Measurements from ENCODE around the gene OLFM1. TPM values are rescaled to one million over a fixed set of nuclear protein-coding genes. Genes with fewer than 3 reads are reported as not detected.
"Not testable (repeated sequence)": the region's sequence is repeated elsewhere in the genome, so short reads cannot be mapped to it uniquely, and the experiment has no call there.

Gene OLFM1
- total RNA-seq, 2 experiments from 2014 or later, result not detected

GRCh38 chr9:135150981-135151380, 63.5 kb downstream of the OLFM1 start:
- Mint-ChIP-seq H3K9me3 (ENCODE audit: insufficient read depth) (no peaks in the 10 kb centered on the region), H3K36me3 (ENCODE audit: low read depth) (no peaks in the 10 kb centered on the region), H3K27me3 (ENCODE audit: low read depth) (no peaks in the 10 kb centered on the region), H3K4me1 (ENCODE audit: low read depth) (no peaks in the 10 kb centered on the region), H3K4me3 (no peak overlapping the region), H3K27ac (no peak overlapping the region)
- DNase-seq (no peak), ATAC-seq (no peak)
- POLR2A ChIA-PET, result no interaction called here
- CTCF ChIA-PET, result no interaction called here

GRCh38 chr9:135151757-135152613, 64.5 kb downstream of the OLFM1 start:
- ATAC-seq (no peak), DNase-seq (no peak)
- Mint-ChIP-seq H3K27me3 (ENCODE audit: low read depth) (no peaks in the 10 kb centered on the region), H3K36me3 (ENCODE audit: low read depth) (no peaks in the 10 kb centered on the region), H3K27ac (no peak overlapping the region), H3K4me1 (ENCODE audit: low read depth) (no peaks in the 10 kb centered on the region), H3K9me3 (ENCODE audit: insufficient read depth) (no peaks in the 10 kb centered on the region), H3K4me3 (no peak overlapping the region)
- POLR2A ChIA-PET, result no interaction called here
- CTCF ChIA-PET, result no interaction called here

- POLR2A ChIA-PET, result no interaction called here
- Mint-ChIP-seq H3K27me3 (ENCODE audit: low read depth) (no peaks in the 10 kb centered on the region), H3K9me3 (ENCODE audit: insufficient read depth) (no peaks in the 10 kb centered on the region), H3K4me1 (ENCODE audit: low read depth) (no peaks in the 10 kb centered on the region), H3K4me3 (no peak overlapping the region), H3K27ac (no peak overlapping the region), H3K36me3 (ENCODE audit: low read depth) (no peaks in the 10 kb centered on the region)
- DNase-seq (no peak), ATAC-seq (no peak)
- CTCF ChIA-PET, result no interaction called here
These were observed 65.3 kb downstream of the OLFM1 start for GRCh38 chr9:135152614-135153334.

GRCh38 chr9:135154050-135154615, 66.7 kb downstream of the OLFM1 start:
- POLR2A ChIA-PET, result no interaction called here
- DNase-seq (no peak), ATAC-seq (no peak)
- Mint-ChIP-seq H3K4me1 (ENCODE audit: low read depth) (no peaks in the 10 kb centered on the region), H3K27ac (no peak overlapping the region), H3K4me3 (no peak overlapping the region), H3K9me3 (ENCODE audit: insufficient read depth) (no peaks in the 10 kb centered on the region), H3K36me3 (ENCODE audit: low read depth) (no peaks in the 10 kb centered on the region), H3K27me3 (ENCODE audit: low read depth) (no peaks in the 10 kb centered on the region)
- CTCF ChIA-PET, result no interaction called here

GRCh38 chr9:135155396-135155795, 67.9 kb downstream of the OLFM1 start:
- ChIA-PET POLR2A (interaction anchor here (0.6 kb wide), 1 partner anchor 86 kb away, joined by 3 read pairs; no protein-coding TSS in a partner anchor), CTCF (no interaction called here)
- DNase-seq, result no peak
- no peak overlapping the region for H3K4me3 Mint-ChIP-seq
- H3K27me3 Mint-ChIP-seq (ENCODE audit: low read depth), result no peaks in the 10 kb centered on the region
- no peak overlapping the region for H3K27ac Mint-ChIP-seq
- H3K36me3 Mint-ChIP-seq (ENCODE audit: low read depth), result no peaks in the 10 kb centered on the region
- no peaks in the 10 kb centered on the region for H3K4me1 Mint-ChIP-seq (ENCODE audit: low read depth)
- ATAC-seq, result no peak
- no peaks in the 10 kb centered on the region for H3K9me3 Mint-ChIP-seq (ENCODE audit: insufficient read depth)

- ChIA-PET POLR2A (no interaction called here), CTCF (interaction anchor here (1.5 kb wide), 1 partner anchor 256 kb away, joined by 4 read pairs; no protein-coding TSS in a partner anchor)
- H3K36me3 Mint-ChIP-seq (ENCODE audit: low read depth), result no peaks in the 10 kb centered on the region
- H3K4me1 Mint-ChIP-seq (ENCODE audit: low read depth), result no peaks in the 10 kb centered on the region
- H3K27ac Mint-ChIP-seq, result no peak overlapping the region
- H3K9me3 Mint-ChIP-seq (ENCODE audit: insufficient read depth), result no peaks in the 10 kb centered on the region
- peak; percentile 35 for DNase-seq
- ATAC-seq, result no peak
- H3K27me3 Mint-ChIP-seq (ENCODE audit: low read depth), result no peaks in the 10 kb centered on the region
- H3K4me3 Mint-ChIP-seq, result no peak overlapping the region
These were observed 69.3 kb downstream of the OLFM1 start for GRCh38 chr9:135156525-135157510.

- Mint-ChIP-seq H3K4me3 (no peak overlapping the region), H3K9me3 (ENCODE audit: insufficient read depth) (no peaks in the 10 kb centered on the region), H3K27me3 (ENCODE audit: low read depth) (no peaks in the 10 kb centered on the region), H3K36me3 (ENCODE audit: low read depth) (no peaks in the 10 kb centered on the region), H3K27ac (no peak overlapping the region), H3K4me1 (ENCODE audit: low read depth) (no peaks in the 10 kb centered on the region)
- ATAC-seq (no peak), DNase-seq (no peak)
- CTCF ChIA-PET, result no interaction called here
- POLR2A ChIA-PET, result no interaction called here
These were observed 70.5 kb downstream of the OLFM1 start for GRCh38 chr9:135157856-135158563.

- DNase-seq (no peak), ATAC-seq (no peak)
- H3K9me3 Mint-ChIP-seq (ENCODE audit: insufficient read depth), result no peaks in the 10 kb centered on the region
- H3K27me3 Mint-ChIP-seq (ENCODE audit: low read depth), result no peaks in the 10 kb centered on the region
- H3K36me3 Mint-ChIP-seq (ENCODE audit: low read depth), result no peaks in the 10 kb centered on the region
- no peak overlapping the region for H3K4me3 Mint-ChIP-seq
- no peaks in the 10 kb centered on the region for H3K4me1 Mint-ChIP-seq (ENCODE audit: low read depth)
- no peak overlapping the region for H3K27ac Mint-ChIP-seq
- CTCF ChIA-PET, result no interaction called here
- POLR2A ChIA-PET, result no interaction called here
These were observed 71.1 kb downstream of the OLFM1 start for GRCh38 chr9:135158564-135158937.

GRCh38 chr9:135159801-135160200, 72.3 kb downstream of the OLFM1 start:
- H3K36me3 Mint-ChIP-seq (ENCODE audit: low read depth), result no peaks in the 10 kb centered on the region
- no peak overlapping the region for H3K27ac Mint-ChIP-seq
- no peaks in the 10 kb centered on the region for H3K27me3 Mint-ChIP-seq (ENCODE audit: low read depth)
- CTCF ChIA-PET, result no interaction called here
- POLR2A ChIA-PET, result no interaction called here
- ATAC-seq, result no peak
- no peak overlapping the region for H3K4me3 Mint-ChIP-seq
- DNase-seq, result no peak
- no peaks in the 10 kb centered on the region for H3K9me3 Mint-ChIP-seq (ENCODE audit: insufficient read depth)
- no peaks in the 10 kb centered on the region for H3K4me1 Mint-ChIP-seq (ENCODE audit: low read depth)

- no peak overlapping the region for H3K27ac Mint-ChIP-seq
- DNase-seq (no peak), ATAC-seq (no peak)
- no peak overlapping the region for H3K4me3 Mint-ChIP-seq
- POLR2A ChIA-PET, result no interaction called here
- no peaks in the 10 kb centered on the region for H3K9me3 Mint-ChIP-seq (ENCODE audit: insufficient read depth)
- H3K36me3 Mint-ChIP-seq (ENCODE audit: low read depth), result no peaks in the 10 kb centered on the region
- H3K4me1 Mint-ChIP-seq (ENCODE audit: low read depth), result no peaks in the 10 kb centered on the region
- H3K27me3 Mint-ChIP-seq (ENCODE audit: low read depth), result no peaks in the 10 kb centered on the region
- CTCF ChIA-PET, result no interaction called here
These were observed 73.4 kb downstream of the OLFM1 start for GRCh38 chr9:135160862-135161261.

- H3K27me3 Mint-ChIP-seq (ENCODE audit: low read depth); H3K36me3 Mint-ChIP-seq (ENCODE audit: low read depth); H3K9me3 Mint-ChIP-seq (ENCODE audit: insufficient read depth); ATAC-seq; DNase-seq; H3K4me3 Mint-ChIP-seq; H3K4me1 Mint-ChIP-seq (ENCODE audit: low read depth); H3K27ac Mint-ChIP-seq; CTCF ChIA-PET; POLR2A ChIA-PET: not testable (repeated sequence)
These were observed 75.1 kb downstream of the OLFM1 start for GRCh38 chr9:135162599-135162998.

Measured in activated CD8-positive, alpha-beta T cell treated with anti-CD3 and anti-CD28 coated beads, Interleukin-2, amount 10 ng/mL, durations not matched to agents 7 days and 5 days (primary cell).